Activated CD4-positive, CD25-positive, alpha-beta regulatory T cell (primary cell): ENCODE data around the gene TRAPPC12.
"Not testable (repeated sequence)": the region's sequence is repeated elsewhere in the genome, so short reads cannot be mapped to it uniquely, and the experiment has no call there.

Experiments
- DNase-seq, 4 experiments: peaks; one replicate each; lab custom pipeline; 2025; lab: John Stamatoyannopoulos, UW

Gene TRAPPC12

DNA sequence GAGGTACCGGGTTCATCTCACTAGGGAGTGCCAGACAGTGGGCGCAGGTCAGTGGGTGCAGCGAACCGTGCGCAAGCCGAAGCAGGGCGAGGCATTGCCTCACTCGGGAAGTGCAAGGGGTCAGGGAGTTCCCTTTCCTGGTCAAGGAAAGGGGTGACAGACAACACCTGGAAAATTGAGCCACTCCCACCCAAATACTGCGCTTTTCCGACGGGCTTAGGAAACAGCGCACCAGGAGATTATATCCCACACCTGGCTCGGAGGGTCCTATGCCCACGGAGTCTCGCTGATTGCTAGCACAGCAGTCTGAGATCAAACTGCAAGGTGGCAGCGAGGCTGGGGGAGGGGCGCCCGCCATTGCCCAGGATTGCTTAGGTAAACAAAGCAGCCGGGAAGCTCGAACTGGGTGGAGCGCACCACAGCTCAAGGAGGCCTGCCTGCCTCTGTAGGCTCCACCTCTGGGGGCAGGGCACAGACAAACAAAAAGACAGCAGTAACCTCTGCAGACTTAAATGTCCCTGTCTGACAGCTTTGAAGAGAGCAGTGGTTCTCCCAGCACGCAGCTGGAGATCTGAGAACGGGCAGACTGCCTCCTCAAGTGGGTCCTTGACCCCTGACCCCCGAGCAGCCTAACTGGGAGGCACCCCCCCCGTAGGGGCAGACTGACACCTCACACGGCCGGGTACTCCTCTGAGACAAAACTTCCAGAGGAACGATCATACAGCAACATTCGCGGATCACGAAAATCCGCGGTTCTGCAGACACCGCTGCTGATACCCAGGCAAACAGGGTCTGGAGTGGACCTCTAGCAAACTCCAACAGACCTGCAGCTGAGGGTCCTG lies 9.9 kb upstream of the TRAPPC12 start:
- DNase-seq: not testable (repeated sequence)

DNA sequence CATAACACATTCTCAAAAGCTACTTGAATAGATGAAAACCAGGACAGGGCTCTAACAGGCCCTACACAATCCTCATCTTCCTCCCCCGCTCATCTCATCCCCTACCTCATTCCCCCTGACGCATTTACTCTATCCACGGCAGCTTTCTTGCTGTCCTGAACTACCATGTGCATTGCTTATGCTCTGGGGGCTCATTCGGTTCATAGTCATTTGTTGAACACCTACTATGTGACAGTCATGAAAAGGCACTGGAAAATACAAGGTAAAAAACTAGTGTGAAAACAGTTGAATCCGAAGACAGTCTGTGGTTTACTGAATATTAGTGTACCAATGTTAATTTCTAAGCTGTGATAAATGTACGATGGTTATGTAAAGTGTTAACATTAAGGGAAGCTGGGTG lies 2.7 kb upstream of the TRAPPC12 start:
- DNase-seq: no peak

DNA sequence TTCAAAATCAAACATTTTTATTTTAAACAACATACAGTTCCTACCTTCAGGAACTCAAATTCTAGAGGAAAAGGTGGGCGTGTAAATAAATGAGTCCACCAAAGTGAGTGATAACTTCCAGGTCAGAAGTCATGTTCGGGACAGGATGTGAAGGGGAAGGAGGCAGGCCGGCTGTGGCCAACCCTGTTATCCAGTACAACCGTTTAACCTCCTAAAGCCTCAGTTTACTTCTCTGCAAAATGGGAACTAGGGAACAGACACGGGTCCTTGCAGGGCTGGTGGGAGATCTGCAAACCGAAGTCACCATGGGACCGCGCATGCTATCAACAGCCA lies 2.2 kb upstream of the TRAPPC12 start:
- DNase-seq: peak in 2 of 4 experiments; percentile 10 to 17

DNA sequence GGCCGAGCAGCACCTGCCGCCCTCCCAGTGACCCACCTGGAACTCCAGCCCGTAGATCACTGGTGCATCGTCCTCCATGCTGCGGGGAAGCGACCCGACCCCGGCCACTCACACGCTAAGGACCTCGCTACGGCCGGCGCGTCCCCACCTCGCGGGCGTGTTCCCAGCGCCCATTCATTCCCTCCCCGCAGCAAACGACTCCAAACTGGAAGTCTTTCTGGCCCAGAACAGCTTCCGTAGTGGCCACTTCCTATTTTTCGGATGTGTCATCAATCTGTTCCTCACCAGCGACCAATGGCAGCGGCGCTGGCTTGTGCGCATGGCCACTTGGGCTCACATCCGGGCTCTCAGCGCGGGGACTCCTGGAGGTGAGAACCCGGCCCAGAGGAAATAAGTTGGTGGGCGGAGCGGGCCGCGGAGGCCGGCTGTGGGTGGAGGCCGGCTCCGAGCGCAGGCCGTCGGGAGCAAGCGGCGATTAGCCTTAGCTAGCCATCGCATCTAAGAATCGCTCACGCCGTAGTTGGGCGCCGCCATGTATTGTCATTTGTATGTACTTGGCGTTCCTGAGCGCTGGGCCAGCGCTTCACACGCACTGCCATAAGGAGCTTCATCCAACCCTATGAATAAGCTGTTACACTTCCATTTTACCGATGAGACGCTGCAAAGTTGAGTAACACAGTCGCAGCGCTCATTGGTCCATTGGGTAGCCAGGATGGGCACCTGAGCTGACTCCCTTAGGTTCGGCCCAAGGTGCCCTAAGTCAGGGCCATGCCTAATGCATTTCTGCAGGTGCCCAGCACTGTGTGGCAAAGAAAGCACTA lies 1.7 kb upstream of the TRAPPC12 start, which contains the start of gene EIPR1:
EIPR1 (minus strand) TSS at position 207 of the 821 bp plus-strand sequence; CDS start at position 78, 129 bp downstream.
- peak; percentile 87 to 92 (median 90) for DNase-seq

DNA sequence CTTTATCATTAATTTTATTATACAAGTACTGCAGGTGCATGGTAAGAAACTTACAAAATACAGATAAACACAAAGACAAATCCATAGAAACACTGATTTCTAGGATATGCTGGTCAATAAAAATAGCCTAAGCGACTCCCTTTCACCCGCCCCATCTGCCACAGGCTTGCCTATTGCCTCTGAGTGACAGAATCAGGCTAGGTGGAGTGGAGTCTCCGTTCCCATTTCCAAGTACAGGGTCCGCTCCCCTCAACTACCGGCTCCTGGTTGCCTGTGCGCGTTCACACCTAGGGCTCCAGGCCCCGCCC lies 201 bp upstream of the TRAPPC12 start:
- DNase-seq: no peak

DNA sequence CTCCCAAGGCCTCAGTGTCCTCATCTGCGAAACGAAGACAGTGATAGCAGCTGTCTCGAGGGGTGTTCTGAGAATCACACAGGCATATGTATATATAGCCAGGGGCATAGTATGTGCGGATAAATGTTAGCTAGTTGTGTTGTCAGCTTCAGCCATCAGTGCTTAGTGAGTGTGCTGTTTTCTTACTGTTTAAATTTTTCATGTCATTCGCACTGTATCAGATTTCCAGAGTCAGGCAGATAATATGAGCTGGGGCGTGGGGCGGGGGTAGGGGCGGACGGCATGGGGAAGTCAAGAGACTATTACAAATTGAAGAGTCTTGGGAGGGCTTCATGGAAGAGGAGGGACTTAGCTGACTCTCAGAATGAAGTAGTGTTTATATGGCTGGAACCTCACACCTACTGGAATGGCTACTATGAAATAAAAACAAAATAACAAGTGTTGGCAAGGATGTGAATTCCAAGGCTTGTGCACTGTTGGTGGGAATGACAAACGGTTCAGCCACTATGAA lies 7.0 kb downstream of the TRAPPC12 start:
- DNase-seq: no peak

DNA sequence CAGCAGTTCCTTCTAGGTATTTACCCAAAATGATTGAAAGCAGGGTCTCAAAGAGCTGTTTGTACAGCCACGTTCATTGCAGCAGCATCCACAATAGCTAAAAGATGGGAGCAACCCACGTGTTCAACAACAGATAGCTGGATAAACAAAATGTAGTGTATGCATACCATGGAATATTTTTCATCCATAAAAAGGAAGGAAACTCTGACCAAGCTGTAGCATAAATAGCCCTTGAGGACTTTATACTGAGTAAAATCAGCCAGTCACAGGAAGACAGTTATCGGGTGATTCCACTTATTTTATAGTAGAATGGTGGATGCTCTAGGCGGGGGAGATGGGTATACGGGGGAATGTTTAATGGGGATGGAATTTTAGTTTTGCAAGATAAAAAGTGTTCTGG lies 7.5 kb downstream of the TRAPPC12 start:
- no peak for DNase-seq

DNA sequence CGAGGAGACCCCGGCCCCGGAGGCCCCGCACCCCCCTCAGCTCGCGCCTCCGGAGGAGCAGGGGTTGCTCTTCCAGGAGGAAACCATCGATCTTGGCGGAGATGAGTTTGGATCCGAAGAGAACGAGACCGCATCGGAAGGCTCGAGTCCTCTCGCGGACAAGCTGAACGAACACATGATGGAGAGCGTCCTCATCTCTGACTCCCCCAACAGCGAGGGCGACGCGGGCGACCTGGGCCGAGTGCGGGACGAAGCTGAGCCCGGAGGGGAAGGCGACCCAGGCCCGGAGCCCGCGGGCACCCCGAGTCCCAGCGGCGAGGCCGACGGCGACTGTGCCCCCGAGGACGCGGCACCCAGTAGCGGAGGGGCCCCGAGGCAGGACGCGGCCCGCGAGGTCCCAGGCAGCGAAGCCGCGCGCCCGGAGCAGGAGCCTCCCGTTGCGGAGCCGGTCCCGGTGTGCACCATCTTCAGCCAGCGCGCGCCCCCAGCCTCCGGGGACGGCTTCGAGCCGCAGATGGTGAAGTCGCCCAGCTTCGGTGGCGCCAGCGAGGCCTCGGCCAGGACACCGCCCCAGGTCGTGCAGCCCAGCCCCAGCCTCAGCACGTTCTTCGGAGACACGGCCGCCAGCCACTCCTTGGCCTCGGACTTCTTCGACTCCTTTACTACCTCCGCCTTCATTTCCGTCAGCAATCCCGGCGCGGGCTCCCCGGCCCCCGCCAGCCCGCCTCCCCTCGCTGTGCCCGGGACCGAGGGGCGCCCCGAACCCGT lies 8.3 kb downstream of the TRAPPC12 start:
- no peak for DNase-seq

DNA sequence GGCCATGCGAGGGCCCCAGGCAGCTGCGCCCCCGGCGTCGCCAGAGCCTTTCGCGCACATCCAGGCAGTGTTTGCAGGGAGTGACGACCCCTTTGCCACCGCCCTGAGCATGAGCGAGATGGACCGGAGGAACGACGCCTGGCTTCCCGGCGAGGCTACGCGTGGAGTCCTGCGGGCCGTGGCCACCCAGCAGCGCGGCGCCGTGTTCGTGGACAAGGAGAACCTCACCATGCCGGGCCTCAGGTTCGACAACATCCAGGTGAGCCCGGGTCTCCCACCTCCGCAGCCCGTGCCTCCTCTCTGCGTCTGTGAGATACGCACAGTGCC lies 8.9 kb downstream of the TRAPPC12 start:
- no peak for DNase-seq

DNA sequence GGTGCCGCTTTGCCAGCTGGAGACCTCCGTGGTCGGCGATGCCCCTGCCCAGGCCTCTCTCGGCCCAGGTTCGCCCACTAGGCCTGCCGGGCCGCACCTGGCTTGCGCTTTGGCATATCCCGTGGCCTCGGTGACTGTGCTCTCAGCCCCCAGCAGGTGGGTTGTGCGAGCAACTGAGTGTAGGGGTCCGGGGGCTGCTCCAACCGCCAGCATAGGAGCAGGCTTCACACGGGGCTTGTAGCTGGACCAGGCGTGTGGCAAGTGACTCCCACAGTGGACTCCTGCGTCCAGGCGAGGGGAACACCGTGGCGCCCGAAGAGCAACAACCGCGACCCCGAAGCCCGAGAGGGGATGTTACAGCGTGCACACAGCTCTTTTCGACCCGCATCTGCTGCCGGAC lies 9.7 kb downstream of the TRAPPC12 start:
- no peak for DNase-seq

DNA sequence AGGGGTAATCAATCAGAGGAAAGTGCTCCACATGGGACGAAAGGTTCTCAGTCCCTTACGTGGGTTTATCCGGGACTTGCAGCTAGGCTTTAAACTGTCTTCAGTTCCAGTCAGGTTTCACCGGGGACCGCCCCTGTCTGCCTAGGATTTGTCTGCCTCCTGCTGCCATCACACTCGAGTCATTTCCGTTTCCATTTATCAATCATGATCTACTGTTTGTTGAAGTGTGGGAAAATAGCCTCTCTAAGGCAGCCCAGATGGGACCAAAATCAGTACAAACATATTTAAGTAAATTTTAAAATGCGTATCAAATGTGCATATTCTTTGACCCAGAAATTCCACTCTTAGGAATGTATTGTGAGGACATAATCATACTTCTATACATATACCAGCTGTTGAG lies 10.5 kb downstream of the TRAPPC12 start:
- no peak for DNase-seq

DNA sequence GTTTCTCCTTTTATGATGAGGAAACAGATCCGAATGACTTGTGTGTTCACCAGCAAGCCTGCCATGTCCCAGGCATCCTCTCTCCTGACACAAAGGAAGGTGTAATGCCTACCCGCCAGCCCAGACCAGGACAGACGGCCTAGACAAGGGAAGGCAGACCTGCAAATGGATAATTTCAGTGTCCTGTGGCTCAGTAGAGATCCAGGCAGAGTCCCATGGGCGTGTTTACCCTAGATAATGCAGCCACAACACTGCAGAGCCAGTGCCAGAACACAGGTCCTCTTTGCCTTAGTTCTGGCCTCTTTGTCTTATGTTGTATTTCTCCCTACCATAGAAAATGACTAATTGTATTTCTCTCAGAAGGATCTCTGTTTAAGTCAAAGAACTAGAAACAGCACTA lies 12.7 kb downstream of the TRAPPC12 start:
- DNase-seq: no peak

DNA sequence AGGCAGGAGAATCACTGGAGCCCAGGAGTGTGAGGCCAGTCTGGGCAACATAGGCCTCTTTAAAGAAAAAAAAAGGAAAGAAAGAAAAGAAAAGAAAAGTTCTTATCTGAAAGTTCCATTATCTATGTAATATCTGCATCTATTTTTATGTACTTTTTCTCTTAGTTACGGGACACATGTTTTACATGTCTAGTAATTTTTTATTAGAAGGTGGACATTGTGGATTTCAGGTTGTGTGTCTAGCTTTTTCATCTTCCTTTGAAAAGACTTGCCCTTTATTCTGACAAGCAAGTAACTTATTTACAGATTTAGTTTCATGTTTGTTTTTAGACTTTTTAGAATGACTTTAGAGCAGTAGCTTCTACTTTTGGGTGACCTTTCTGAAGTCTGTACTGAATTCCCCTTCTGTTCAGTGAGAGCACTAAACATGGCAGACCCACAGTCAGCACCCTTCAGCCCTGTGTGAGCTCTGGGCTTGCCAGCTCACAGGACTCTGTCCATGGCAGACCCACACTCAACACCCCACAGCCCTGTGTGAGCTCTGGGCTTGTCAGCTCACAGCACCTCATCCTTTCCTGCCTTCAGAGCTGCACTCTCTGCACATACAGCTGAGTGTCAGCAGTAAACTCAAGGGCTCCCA lies 17.5 kb downstream of the TRAPPC12 start:
- no peak for DNase-seq

DNA sequence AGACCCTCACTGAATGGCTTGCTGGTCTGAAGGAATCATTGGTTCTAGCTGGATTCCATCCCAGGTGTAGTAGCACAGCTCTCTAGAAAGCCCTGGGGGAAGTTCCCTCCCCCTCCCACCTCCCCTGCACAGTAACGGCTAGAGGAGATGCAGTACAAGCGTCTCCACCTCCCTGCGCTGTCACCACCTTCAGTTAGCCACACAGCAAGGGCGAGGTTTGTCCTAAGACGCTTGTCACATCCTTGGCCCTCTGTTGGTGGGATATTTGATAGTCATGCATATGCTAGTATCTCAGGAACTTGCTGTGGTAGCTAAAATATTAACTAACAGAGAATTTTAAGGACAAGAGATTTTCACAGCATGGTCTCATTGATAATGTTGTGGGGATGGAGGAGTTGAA lies 19.4 kb downstream of the TRAPPC12 start:
- no peak for DNase-seq

DNA sequence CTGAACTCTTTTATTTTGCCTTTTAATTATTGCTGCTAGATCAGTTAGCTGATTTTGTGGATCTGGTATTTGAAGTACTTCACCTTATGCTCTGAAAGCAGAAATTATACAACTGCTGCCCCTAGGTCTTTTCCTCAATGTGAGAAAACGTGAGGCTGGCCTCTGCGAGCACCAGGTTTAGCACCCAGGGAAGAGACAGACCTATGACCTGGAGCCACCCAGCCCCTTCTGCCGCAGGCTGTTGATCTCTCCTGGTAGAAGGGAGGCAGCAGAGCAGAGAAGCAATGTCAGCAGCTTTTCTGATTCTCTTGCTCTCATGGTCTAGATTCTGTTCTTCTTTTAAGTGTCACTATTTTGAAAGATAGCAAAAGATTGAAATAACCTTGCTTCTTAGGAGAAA lies 19.9 kb downstream of the TRAPPC12 start:
- DNase-seq: no peak

DNA sequence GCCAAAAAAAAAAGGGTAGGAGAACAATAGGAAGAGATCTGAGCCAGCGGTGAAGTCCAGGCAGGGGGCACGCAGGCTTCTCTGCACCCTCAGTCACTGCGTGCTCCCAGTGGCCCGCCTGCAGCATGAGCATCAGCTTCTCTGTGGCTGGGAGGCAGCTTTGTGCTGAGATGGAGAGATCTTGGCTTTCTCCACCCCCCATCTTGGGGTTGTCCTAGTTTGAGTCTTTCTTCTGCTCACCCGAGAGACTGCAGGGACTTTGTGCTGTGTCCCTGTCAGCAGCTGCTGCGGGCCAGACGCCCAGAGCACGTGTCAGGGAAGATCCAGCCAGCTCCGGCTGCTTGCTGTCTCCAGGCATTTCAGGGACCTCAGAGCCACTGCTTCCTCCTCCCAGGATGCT lies 20.3 kb downstream of the TRAPPC12 start:
- DNase-seq: no peak

DNA sequence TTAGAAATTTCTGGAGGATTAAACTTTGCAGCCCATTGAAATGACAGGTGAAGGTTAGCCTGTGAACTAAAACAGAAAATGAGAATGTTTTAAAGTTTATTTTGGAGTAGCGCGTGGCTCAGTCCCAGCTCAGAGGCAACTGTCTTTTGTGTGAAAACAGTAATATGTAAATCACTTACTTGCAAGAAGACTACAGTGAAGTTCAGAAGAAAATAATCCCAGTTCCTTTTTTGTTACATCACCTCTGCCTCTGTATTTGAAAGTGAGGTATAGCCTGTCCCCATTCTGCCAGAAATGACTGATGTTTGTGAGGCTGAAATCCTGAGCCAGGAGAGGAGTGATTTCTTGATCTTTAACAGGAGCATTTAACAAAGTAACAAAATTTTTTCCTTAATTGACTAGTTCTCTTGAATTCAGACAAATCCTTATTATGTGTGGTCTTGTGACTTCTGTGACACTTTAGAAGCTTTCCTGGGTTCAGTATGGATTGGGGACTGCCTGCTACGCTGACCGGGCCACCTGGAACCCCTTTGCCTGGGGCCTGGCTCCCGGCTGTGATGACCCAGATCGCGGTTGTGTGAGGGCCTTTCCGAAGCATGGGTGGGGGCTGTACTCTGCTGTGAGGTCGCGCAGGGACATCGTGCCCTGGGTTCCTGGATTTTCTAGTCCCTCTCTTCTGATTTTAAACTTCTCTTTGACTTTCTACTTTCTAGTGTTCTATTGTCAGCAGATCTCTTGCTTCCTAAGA lies 24.3 kb downstream of the TRAPPC12 start:
- DNase-seq: no peak

DNA sequence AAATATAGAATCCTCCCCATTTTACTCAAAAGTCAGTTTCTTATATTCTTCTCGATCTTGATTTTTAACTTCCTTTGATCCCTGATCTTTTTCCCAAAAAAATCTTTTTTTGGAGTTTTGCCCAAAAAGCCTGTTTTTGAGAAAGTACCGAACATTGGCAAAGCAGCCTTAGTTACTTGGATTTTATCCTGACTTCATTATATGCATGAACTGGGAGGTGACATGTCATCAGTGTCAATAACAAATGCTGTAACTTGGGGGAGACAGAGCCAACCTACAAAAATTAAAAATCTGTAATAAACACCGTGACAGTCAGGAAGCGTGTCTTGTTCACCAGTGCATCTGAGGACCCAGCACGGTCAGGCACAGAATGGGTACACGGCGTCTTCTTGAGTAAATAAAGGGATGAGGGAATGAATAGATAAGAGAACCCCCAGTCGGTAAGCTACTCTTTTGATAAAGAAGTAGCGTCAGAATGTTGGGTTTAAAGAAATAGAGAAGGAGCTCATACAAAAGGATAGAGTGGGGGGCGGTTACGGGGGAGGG lies 24.9 kb downstream of the TRAPPC12 start:
- DNase-seq: no peak

DNA sequence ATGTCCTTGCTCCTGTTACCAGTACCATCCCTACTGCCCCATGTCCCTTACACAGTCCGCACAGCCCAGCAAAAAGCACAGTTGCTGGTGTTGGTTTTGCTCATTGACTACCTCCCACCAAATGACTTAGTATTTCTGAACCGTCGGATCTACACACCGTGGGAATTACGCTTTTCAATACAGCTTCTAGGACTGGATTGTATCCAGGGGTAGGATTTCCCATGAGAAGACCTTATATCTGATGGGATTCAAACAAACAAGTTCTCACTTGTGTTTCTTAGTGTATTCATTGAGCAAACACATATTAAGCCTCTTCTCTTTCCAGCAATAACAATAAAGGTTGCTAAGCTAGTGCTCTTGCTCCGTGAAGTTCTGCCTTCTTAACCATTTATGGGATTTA lies 25.8 kb downstream of the TRAPPC12 start:
- no peak for DNase-seq

DNA sequence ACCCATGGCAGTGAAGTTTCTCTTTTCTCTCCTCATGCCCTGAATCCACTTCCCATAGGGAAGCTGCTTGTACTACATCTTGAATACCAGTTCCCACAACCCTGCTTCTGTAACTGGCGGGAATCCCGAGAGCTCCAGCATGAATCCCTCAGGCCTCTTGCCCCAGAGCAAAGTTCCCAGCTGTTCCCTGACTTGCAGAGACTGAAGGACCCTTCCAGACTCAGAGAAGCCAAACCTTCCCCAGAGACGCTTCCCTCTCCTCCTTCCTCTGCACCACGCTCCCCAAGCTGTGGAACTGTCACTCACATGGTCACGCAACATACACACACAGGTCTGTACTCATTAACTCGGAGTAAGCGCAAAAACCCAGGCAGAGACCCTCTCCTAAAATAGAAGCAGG lies 26.4 kb downstream of the TRAPPC12 start:
- no peak for DNase-seq

DNA sequence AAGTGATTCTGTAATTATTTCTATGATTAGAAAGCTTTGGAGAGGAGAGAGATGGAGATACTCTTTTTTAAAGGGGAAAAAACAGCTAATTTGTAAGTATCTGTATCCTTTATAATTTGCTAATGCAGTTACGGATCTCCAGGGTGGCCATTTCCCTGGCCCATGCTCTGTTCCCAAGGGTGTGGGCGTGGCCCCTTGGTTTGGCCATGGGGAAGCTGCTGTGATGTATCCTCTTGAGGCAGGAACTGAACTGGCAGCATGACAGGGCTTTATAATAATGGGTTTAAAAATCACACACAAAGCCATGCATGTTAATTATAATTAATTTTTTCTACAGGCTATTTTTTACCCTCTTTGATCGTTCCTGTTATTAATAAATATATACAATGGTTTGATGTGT lies 27.0 kb downstream of the TRAPPC12 start:
- no peak for DNase-seq
